WERI-Rb-1 (cell line): Measurements from ENCODE around the gene AWAT2.

Experiments
- DNase-seq: peaks from one replicate; pipeline ENCODE4 v3.0.0-alpha.2; 2020
- H3K27ac ChIP-seq: fragments of 250-450 bp; sonication (Bioruptor Pico); 2 replicates; pipeline ENCODE4 v1.5.1; 2020; ENCODE audit warnings: mild to moderate bottlenecking, moderate library complexity
- H3K27me3 ChIP-seq: fragments of 250-450 bp; sonication (Bioruptor Pico); 2 replicates; pipeline ENCODE4 v1.5.1; 2021; ENCODE audit warnings: mild to moderate bottlenecking, low read depth, moderate library complexity; ENCODE audit not compliant: insufficient read depth, severe bottlenecking
- H3K36me3 ChIP-seq: fragments of 250-450 bp; sonication (Bioruptor Pico); 2 replicates; pipeline ENCODE4 v1.5.1; 2020; ENCODE audit warnings: mild to moderate bottlenecking, moderate library complexity
- H3K4me3 ChIP-seq: 2 replicates; pipeline ENCODE4 v1.5.1; 2011; ENCODE audit warnings: low read depth, mild to moderate bottlenecking, control low read depth, low read length
- H3K9me3 ChIP-seq: fragments of 250-450 bp; sonication (Bioruptor Pico); 2 replicates; pipeline ENCODE4 v1.5.1; 2021; ENCODE audit warnings: mild to moderate bottlenecking, moderate library complexity; ENCODE audit not compliant: severe bottlenecking
- TF ChIP-seq, protein P1 (sequence below): IDR thresholded peaks from 2 replicates; pipeline ENCODE4 v1.5.1; 2011; ENCODE audit warnings: low read depth, mild to moderate bottlenecking, control low read depth, inconsistent platforms, low read length

Gene AWAT2

DNA sequence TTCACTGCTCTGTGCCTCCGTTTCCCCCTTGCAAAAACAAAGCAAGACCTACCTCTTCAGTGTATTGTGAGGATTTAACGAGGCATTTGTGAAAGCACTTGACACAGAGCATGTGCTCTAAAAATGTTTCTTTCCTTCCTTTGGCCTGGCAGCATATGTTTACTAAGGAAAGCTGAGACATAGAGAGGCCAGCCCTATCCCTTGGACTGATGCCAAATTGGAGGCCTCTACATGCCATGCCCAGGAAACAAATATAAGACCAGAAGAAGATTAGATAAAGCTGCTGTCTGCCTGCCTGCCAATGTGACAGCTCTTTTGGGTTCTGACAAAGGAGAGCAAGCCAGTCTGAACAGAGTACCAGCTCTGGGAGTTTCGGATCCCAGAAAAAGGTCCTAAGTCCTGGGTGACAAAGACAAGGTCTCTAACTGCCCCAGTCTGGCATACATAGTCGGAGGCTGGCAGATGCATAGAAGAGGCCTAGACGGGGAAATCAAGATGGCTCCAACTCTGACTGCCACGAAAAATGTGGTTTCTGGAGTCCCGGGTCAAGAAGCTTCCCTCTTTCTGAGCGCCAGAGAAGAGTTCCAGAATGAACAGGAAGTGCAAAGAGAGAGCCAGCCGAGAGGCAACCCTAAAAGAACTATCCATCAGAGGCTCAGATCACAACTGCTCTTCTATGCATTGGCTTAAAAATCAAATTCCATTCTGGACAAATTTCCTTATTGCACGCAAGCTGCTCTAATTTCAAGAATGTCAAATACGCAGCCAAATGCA, 38.3 kb upstream of the AWAT2 start:
- H3K4me3 ChIP-seq: no peak overlapping the region
- TF ChIP-seq, protein P1, sequence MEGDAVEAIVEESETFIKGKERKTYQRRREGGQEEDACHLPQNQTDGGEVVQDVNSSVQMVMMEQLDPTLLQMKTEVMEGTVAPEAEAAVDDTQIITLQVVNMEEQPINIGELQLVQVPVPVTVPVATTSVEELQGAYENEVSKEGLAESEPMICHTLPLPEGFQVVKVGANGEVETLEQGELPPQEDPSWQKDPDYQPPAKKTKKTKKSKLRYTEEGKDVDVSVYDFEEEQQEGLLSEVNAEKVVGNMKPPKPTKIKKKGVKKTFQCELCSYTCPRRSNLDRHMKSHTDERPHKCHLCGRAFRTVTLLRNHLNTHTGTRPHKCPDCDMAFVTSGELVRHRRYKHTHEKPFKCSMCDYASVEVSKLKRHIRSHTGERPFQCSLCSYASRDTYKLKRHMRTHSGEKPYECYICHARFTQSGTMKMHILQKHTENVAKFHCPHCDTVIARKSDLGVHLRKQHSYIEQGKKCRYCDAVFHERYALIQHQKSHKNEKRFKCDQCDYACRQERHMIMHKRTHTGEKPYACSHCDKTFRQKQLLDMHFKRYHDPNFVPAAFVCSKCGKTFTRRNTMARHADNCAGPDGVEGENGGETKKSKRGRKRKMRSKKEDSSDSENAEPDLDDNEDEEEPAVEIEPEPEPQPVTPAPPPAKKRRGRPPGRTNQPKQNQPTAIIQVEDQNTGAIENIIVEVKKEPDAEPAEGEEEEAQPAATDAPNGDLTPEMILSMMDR: no peak
- H3K27me3 ChIP-seq: peaks cover 2% of the 10 kb centered on the region
- H3K36me3 ChIP-seq: no peaks in the 10 kb centered on the region
- H3K9me3 ChIP-seq: no peaks in the 10 kb centered on the region
- no peak overlapping the region for H3K27ac ChIP-seq
- DNase-seq: no peak

- H3K36me3 ChIP-seq: no peaks in the 10 kb centered on the region
- H3K4me3 ChIP-seq: no peak overlapping the region
- no peak overlapping the region for H3K27ac ChIP-seq
- H3K9me3 ChIP-seq: no peaks in the 10 kb centered on the region
- no peak for DNase-seq
- H3K27me3 ChIP-seq: no peaks in the 10 kb centered on the region
- TF ChIP-seq, protein P1: no peak
These were observed 35.0 kb upstream of the AWAT2 start for GRCh38 chrX:70084592-70085240.

DNA sequence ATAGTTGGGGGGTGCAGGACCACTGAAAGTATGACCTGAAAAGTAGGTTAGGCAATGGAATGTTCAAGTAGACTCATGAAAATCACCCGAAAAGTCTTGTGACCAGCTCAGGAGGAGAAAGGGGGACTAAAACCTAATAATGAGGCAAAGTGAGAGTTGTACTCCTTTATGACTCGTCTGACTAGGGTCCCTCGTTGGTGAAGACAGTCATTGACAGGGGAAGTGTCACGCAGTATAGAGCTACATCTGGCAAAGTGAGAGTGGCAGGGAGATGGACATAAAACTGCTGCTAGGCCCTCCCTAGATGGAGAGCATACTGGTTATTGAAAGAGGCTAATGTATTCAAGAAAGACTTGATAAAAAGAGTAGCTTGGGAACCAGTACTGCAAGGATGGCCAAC, 33.0 kb upstream of the AWAT2 start:
- H3K9me3 ChIP-seq: no peaks in the 10 kb centered on the region
- H3K36me3 ChIP-seq: no peaks in the 10 kb centered on the region
- H3K4me3 ChIP-seq: no peak overlapping the region
- TF ChIP-seq, protein P1: no peak
- H3K27me3 ChIP-seq: no peaks in the 10 kb centered on the region
- no peak for DNase-seq
- H3K27ac ChIP-seq: no peak overlapping the region

DNA sequence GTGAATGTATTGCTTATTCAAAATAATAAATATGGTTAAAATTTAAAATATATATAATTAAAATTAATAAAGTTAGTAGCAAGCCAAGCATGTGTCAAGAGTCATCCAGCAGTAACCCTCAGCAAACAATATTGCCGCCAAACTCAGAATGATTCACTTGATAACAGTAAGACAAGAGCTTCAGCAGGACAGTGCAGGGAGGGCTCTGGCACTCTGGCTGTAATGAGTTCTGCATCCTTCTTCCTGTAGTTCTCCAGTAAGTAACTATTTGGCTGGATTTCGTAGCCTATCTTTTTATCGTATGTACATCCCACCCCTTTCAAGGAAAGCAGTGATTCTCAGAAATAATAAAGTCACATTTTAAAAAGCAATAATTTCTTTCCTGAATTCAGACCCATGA, 30.1 kb upstream of the AWAT2 start:
- TF ChIP-seq, protein P1: no peak
- no peak for DNase-seq
- Histone ChIP-seq H3K4me3 (no peak overlapping the region), H3K36me3 (no peaks in the 10 kb centered on the region), H3K27ac (no peak overlapping the region), H3K9me3 (no peaks in the 10 kb centered on the region), H3K27me3 (peaks cover 3% of the 10 kb centered on the region)

DNA sequence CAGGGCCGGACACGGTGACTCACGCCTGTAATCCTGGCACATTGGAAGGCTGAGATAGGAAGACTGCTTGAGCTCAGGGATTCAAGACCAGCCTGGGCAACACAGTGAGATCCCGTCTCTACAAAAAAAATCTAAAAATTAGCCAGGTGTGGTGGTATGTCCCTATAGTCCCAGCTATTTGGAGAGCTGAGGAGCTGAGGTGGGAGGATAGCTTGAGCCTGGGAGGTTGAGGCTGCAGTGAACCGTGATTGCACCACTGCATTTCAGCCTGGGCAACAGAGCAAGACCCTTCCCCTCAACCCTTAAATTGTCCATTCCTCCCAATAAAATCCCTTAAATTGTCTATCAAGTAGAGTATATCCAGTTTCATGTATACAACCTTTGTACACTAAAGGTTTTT, 29.6 kb upstream of the AWAT2 start:
- Histone ChIP-seq H3K27me3 (peaks cover 3% of the 10 kb centered on the region), H3K27ac (no peak overlapping the region), H3K36me3 (no peaks in the 10 kb centered on the region), H3K9me3 (no peaks in the 10 kb centered on the region), H3K4me3 (no peak overlapping the region)
- TF ChIP-seq, protein P1: no peak
- peak; percentile 19 for DNase-seq

DNA sequence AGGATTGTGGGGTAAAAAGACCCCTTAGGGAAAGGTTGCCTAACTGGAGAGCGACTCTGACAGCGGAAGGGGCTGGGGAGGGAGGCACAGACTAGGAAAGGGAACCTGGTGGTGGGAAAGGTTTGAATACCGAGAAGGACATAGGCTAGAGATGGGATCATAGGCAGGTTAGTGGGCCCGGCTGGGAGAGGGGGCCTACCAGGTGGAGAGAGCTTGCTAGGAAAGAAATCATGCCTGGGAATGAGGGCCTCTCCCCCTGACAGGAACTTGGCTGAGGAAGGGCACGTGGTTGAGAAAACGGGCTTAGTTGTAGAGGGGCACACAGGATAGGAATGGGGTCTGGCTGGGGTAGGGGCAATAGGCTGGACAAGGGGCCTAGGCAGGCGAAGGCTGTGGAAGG, 16.9 kb upstream of the AWAT2 start:
- TF ChIP-seq, protein P1: no peak
- Histone ChIP-seq H3K27me3 (peaks cover 4% of the 10 kb centered on the region), H3K9me3 (peaks cover 4% of the 10 kb centered on the region)

More for the DNA sequence above, 16.9 kb upstream of the AWAT2 start:
- no peak for DNase-seq
- Histone ChIP-seq H3K4me3 (no peak overlapping the region), H3K36me3 (no peaks in the 10 kb centered on the region), H3K27ac (no peak overlapping the region)
